ENCODE data around the gene MED4. TPM values are rescaled to one million over a fixed set of nuclear protein-coding genes. Genes with fewer than 3 reads are reported as not detected.

MED4 gene
- total RNA-seq, 3 donors from 2014 or later: 42.0 to 47.6 (median 43.6) TPM

- Histone ChIP-seq H3K36me3 (ENCODE audit: low read depth) (peaks cover 10% of the 10 kb centered on the region), H3K4me3 (no peak overlapping the region), H3K9me3 (peaks cover 49% of the 10 kb centered on the region), H3K4me1 (ENCODE audit: low read depth) (no peaks in the 10 kb centered on the region)
- intact Hi-C loops (cut with DNase I, micrococcal nuclease): no loop called here
- TF ChIP-seq CTCF (IDR thresholded peaks at IDR 0.05): no peak
- ATAC-seq: no peak
- no peak for DNase-seq
Observed at GRCh38 chr13:48072787-48073186, 22.1 kb downstream of the MED4 start.

- no peak for TF ChIP-seq CTCF (IDR thresholded peaks at IDR 0.05)
- Histone ChIP-seq H3K4me1 (ENCODE audit: low read depth) (no peaks in the 10 kb centered on the region), H3K4me3 (no peak overlapping the region), H3K36me3 (ENCODE audit: low read depth) (peaks cover 10% of the 10 kb centered on the region), H3K9me3 (peaks cover 50% of the 10 kb centered on the region)
- no peak for DNase-seq
- intact Hi-C loops (cut with DNase I, micrococcal nuclease): no loop called here
- no peak for ATAC-seq
Observed at GRCh38 chr13:48072304-48072703, 22.6 kb downstream of the MED4 start.

- Histone ChIP-seq H3K36me3 (ENCODE audit: low read depth) (peaks cover 8% of the 10 kb centered on the region), H3K4me1 (ENCODE audit: low read depth) (no peaks in the 10 kb centered on the region), H3K9me3 (peaks cover 50% of the 10 kb centered on the region), H3K4me3 (no peak overlapping the region)
- intact Hi-C loops (cut with DNase I, micrococcal nuclease): no loop called here
- no peak for TF ChIP-seq CTCF (IDR thresholded peaks at IDR 0.05)
- no peak for DNase-seq
- no peak for ATAC-seq
Observed at GRCh38 chr13:48070942-48071341, 24.0 kb downstream of the MED4 start.

- Histone ChIP-seq H3K9me3 (peaks cover 50% of the 10 kb centered on the region), H3K4me1 (ENCODE audit: low read depth) (no peaks in the 10 kb centered on the region), H3K4me3 (no peak overlapping the region), H3K36me3 (ENCODE audit: low read depth) (peaks cover 5% of the 10 kb centered on the region)
- no peak for ATAC-seq
- no peak for DNase-seq
- intact Hi-C loops (cut with DNase I, micrococcal nuclease): no loop called here
- no peak for TF ChIP-seq CTCF (IDR thresholded peaks at IDR 0.05)
Observed at GRCh38 chr13:48069573-48069972, 25.3 kb downstream of the MED4 start.

- Histone ChIP-seq H3K36me3 (ENCODE audit: low read depth) (peaks cover 5% of the 10 kb centered on the region), H3K9me3 (peaks cover 50% of the 10 kb centered on the region), H3K4me1 (ENCODE audit: low read depth) (no peaks in the 10 kb centered on the region), H3K4me3 (no peak overlapping the region)
- TF ChIP-seq CTCF (IDR thresholded peaks at IDR 0.05): no peak
- DNase-seq (no peak), ATAC-seq (no peak)
- intact Hi-C loops (cut with DNase I, micrococcal nuclease): no loop called here
Observed at GRCh38 chr13:48068952-48069351, 26.0 kb downstream of the MED4 start.

GRCh38 chr13:48068036-48068435 is 26.9 kb downstream of the MED4 start:
- no peak for ATAC-seq
- no peak for DNase-seq
- intact Hi-C loops (cut with DNase I, micrococcal nuclease): no loop called here
- Histone ChIP-seq H3K9me3 (peaks cover 50% of the 10 kb centered on the region), H3K4me3 (no peak overlapping the region), H3K36me3 (ENCODE audit: low read depth) (peaks cover 2% of the 10 kb centered on the region), H3K4me1 (ENCODE audit: low read depth) (no peaks in the 10 kb centered on the region)
- TF ChIP-seq CTCF (IDR thresholded peaks at IDR 0.05): no peak

All from mucosa of descending colon (tissue), 3 donors.